Measurements from ENCODE around the gene RPS14.

GRCh38 chr5:150402901-150403342 lies 46.6 kb downstream of the RPS14 start:
- TF ChIP-seq CTCF (IDR thresholded peaks at IDR 0.05) (no peak), E2F5 (CRISPR knock-in tag; IDR thresholded peaks at IDR 0.05) (no peak), USF2 (CRISPR knock-in tag; IDR thresholded peaks at IDR 0.05) (no peak), ZNF232 (CRISPR knock-in tag; IDR thresholded peaks at IDR 0.05) (no peak), ZMAT4 (CRISPR knock-in tag; IDR thresholded peaks at IDR 0.05) (no peak), ZNF121 (CRISPR knock-in tag; IDR thresholded peaks at IDR 0.05) (no peak), USF1 (CRISPR knock-in tag; IDR thresholded peaks at IDR 0.05) (no peak)
